IMR-90 (cell line): ENCODE data around the gene RFTN2. TPM values are rescaled to one million over a fixed set of nuclear protein-coding genes. Genes with fewer than 3 reads are reported as not detected.
A peak's percentile ranks its signal among the peaks of the same experiment; 100 is the strongest.

Experiments
- ATAC-seq: fragments of 200-7000 bp; cut with Tn5 transposase; 2 replicates; pipeline ENCODE4 v1.9.1; 2020; ENCODE audit warnings: low read depth, mild to moderate bottlenecking, moderate library complexity
- BruUV-seq: library from RNA; stranded (reverse); fragments of 400-500 nt; replicated peaks from 2 replicates; lab custom pipeline; 2021; lab: Mats Ljungman, UMichigan
- CTCF ChIA-PET: fragments of 300-600 bp; formaldehyde crosslinking; extraction: SDS; loops from one replicate; lab custom pipeline; 2021; ENCODE audit warnings: antibody characterized with exemption; lab: Yijun Ruan, JAX
- POLR2A ChIA-PET: fragments of 300-600 bp; sonication (Branson Sonifier 250); formaldehyde crosslinking; loops from one replicate; lab custom pipeline; 2022; ENCODE audit warnings: antibody characterized with exemption; ENCODE audit not compliant: unreplicated experiment; lab: Charles Lee
- DNase-seq: peaks from one replicate; pipeline ENCODE4 v3.0.0; 2013
- H2AFZ ChIP-seq: replicated peaks from 2 replicates; pipeline ENCODE3; 2013; ENCODE audit warnings: low read length, mild to moderate bottlenecking; ENCODE audit not compliant: poor library complexity
- H2AK5ac ChIP-seq: 2 replicates; pipeline ENCODE4 v1.6.1; 2013; ENCODE audit warnings: low read depth, low read length, inconsistent platforms
- H2AK9ac ChIP-seq: replicated peaks from 2 replicates; pipeline ENCODE3; 2013; ENCODE audit warnings: mild to moderate bottlenecking, low read depth, low read length, moderate library complexity; ENCODE audit not compliant: poor library complexity
- H2BK120ac ChIP-seq: 2 replicates; pipeline ENCODE4 v1.6.1; 2013; ENCODE audit warnings: low read depth, low read length, inconsistent platforms
- H2BK15ac ChIP-seq: 3 replicates; pipeline ENCODE4 v1.6.1; 2013; ENCODE audit warnings: low read depth, low read length, inconsistent platforms
- H2BK20ac ChIP-seq: 2 replicates; pipeline ENCODE4 v1.6.1; 2013; ENCODE audit warnings: low read depth, mild to moderate bottlenecking, inconsistent platforms, low read length, moderate library complexity
- H2BK5ac ChIP-seq: 2 replicates; pipeline ENCODE4 v1.6.1; 2013; ENCODE audit warnings: mild to moderate bottlenecking, low read depth, low read length, inconsistent platforms; ENCODE audit not compliant: poor library complexity, severe bottlenecking
- H3K14ac ChIP-seq: replicated peaks from 2 replicates; pipeline ENCODE4 v1.6.1; 2013; ENCODE audit warnings: low read depth, low read length, inconsistent platforms
- H3K18ac ChIP-seq: 2 replicates; pipeline ENCODE4 v1.6.1; 2013; ENCODE audit warnings: low read depth, low read length, control low read depth
- H3K23ac ChIP-seq: 2 replicates; pipeline ENCODE4 v1.6.1; 2013; ENCODE audit warnings: low read depth, low read length, inconsistent platforms
- H3K27ac ChIP-seq: 2 replicates; pipeline ENCODE4 v1.5.1; 2013; ENCODE audit warnings: mild to moderate bottlenecking, control low read depth, low read length; ENCODE audit not compliant: insufficient read depth
- H3K27me3 ChIP-seq: 2 replicates; pipeline ENCODE4 v1.6.1; 2013; ENCODE audit warnings: low read length; ENCODE audit not compliant: control insufficient read depth, insufficient read depth
- H3K36me3 ChIP-seq: 2 replicates; pipeline ENCODE4 v1.6.1; 2013; ENCODE audit warnings: low read length, mixed read lengths; ENCODE audit not compliant: control insufficient read depth, insufficient read depth
- H3K4ac ChIP-seq: 2 replicates; pipeline ENCODE4 v1.6.1; 2013; ENCODE audit warnings: low read depth, low read length, inconsistent platforms
- H3K4me1 ChIP-seq: 2 replicates; pipeline ENCODE4 v1.6.1; 2013; ENCODE audit warnings: low read length, mixed read lengths; ENCODE audit not compliant: control insufficient read depth, insufficient read depth
- H3K4me2 ChIP-seq: 2 replicates; pipeline ENCODE4 v1.6.1; 2013; ENCODE audit warnings: low read depth, mild to moderate bottlenecking, control low read depth, low read length, moderate library complexity
- H3K4me3 ChIP-seq: 2 replicates; pipeline ENCODE4 v1.5.1; 2013; ENCODE audit warnings: low read depth, mild to moderate bottlenecking, control low read depth, low read length, moderate library complexity; ENCODE audit not compliant: insufficient read depth
- H3K56ac ChIP-seq: 2 replicates; pipeline ENCODE4 v1.6.1; 2013; ENCODE audit warnings: low read length, inconsistent platforms; ENCODE audit not compliant: insufficient read depth; ENCODE audit errors: extremely low read depth
- H3K79me1 ChIP-seq, 2 experiments: 2 replicates each; pipeline ENCODE4 v1.6.1; 2013; ENCODE audit warnings: low read length in 2 of 2, inconsistent platforms in 1 of 2, low read depth in 1 of 2
- H3K9ac ChIP-seq: 2 replicates; pipeline ENCODE4 v1.6.1; 2013; ENCODE audit warnings: low read depth, low read length, control low read depth
- H3K9me1 ChIP-seq: 2 replicates; pipeline ENCODE4 v1.6.1; 2013; ENCODE audit warnings: low read length, inconsistent platforms; ENCODE audit not compliant: insufficient read depth
- H3K9me3 ChIP-seq: 2 replicates; pipeline ENCODE4 v1.6.1; 2013; ENCODE audit warnings: low read length; ENCODE audit not compliant: control insufficient read depth, insufficient read depth
- H4K20me1 ChIP-seq: 2 replicates; pipeline ENCODE4 v1.6.1; 2013; ENCODE audit warnings: low read length, inconsistent platforms; ENCODE audit not compliant: insufficient read depth
- H4K5ac ChIP-seq: 2 replicates; pipeline ENCODE4 v1.6.1; 2013; ENCODE audit warnings: mild to moderate bottlenecking, low read depth, low read length, control low read depth
- H4K8ac ChIP-seq, 2 experiments: 2 replicates each; pipeline ENCODE4 v1.6.1; 2013; ENCODE audit warnings: low read depth in 2 of 2, low read length in 2 of 2, control low read depth in 1 of 2, inconsistent platforms in 1 of 2
- H4K91ac ChIP-seq: 2 replicates; pipeline ENCODE4 v1.6.1; 2013; ENCODE audit warnings: low read depth, low read length, inconsistent platforms; ENCODE audit not compliant: insufficient read depth
- FOS ChIP-seq: fragments of 150-350 bp; IDR thresholded peaks from 2 replicates; pipeline ENCODE4 v1.6.1; 2016; ENCODE audit warnings: low read depth, low read length
- MAZ ChIP-seq: IDR thresholded peaks from 2 replicates; pipeline ENCODE4 v1.6.1; 2012; ENCODE audit warnings: low read depth, mild to moderate bottlenecking, low read length, improper control_type of control experiment, moderate library complexity, borderline replicate concordance
- MXI1 ChIP-seq: IDR thresholded peaks from 2 replicates; pipeline ENCODE4 v1.6.1; 2012; ENCODE audit warnings: low read depth, mild to moderate bottlenecking, low read length, moderate library complexity, borderline replicate concordance
- WGBS, 2 experiments: methylation state at CpG; one replicate each; pipeline versions ENCODE4 v1.1.5 to v1.1.7; 2013; ENCODE audit warnings: missing lambda C conversion rate in 2 of 2; ENCODE audit not compliant: insufficient read length in 1 of 2; ENCODE audit errors: extremely low coverage in 2 of 2; 5-methylcytosine and 5-hydroxymethylcytosine counted together
- dilution Hi-C: fragments of 300-500 bp; cut with HindIII; formaldehyde crosslinking; loops from one replicate; pipeline ENCODE4 v1.14.3; 2018; ENCODE audit warnings: low sequenced_read_pairs; ENCODE audit not compliant: unreplicated experiment
- in situ Hi-C: fragments of 300-500 bp; cut with MboI; formaldehyde crosslinking; loops from 3 replicates; pipeline ENCODE4 v1.14.3; 2019; ENCODE audit warnings: low sequenced_read_pairs, inconsistent platforms, mixed read lengths
- intact Hi-C: fragments of 100-400 bp; cut with micrococcal nuclease; formaldehyde crosslinking; loops from 2 replicates; pipeline ENCODE4 v1.10.0; 2022
- polyA plus RNA-seq, 3 experiments: library from polyadenylated mRNA; depleted of rRNA; stranded (reverse); fragments of >200 nt; gene quantifications; 2 replicates each; pipeline ENCODE4 v1.2.3, GENCODE V29; 2012; ENCODE audit warnings: low replicate concordance in 1 of 3
- total RNA-seq: library from RNA; depleted of rRNA; stranded (reverse); fragments of >200 nt; gene quantifications from 2 replicates; pipeline ENCODE4 v1.2.3, GENCODE V29; 2012

Gene RFTN2
- total and polyA plus RNA-seq, 2 of the 4 experiments (the other 2 are of a cell fraction), result 0.44 to 2.3 TPM

- Histone ChIP-seq H3K23ac (no peak overlapping the region), H3K14ac (0 out of 2 replicates have a peak overlapping the region, but pooled peaks have one; percentile 50), H3K9ac (no peak overlapping the region), H4K5ac (no peak overlapping the region; the same call in 1 of the 2 replicates), H2AFZ (peak overlapping the region; percentile 9), H4K8ac (no peak overlapping the region; a peak in 1 of 4 replicates), H2BK120ac (peak overlapping the region; percentile 77; the same call in 1 of the 2 replicates), H3K4me1 (peaks cover 8% of the 10 kb centered on the region), H2BK20ac (peak overlapping the region; percentile 25; the same call in 1 of the 2 replicates), H2AK9ac (no peak overlapping the region), H3K36me3 (0 out of 2 replicates have a peak, but pooled peaks cover 1% of the 10 kb centered on the region), H3K27ac (no peak overlapping the region), H3K4me3 (no peak overlapping the region), H3K4ac (peak overlapping the region; percentile 54; the same call in 1 of the 2 replicates), H3K9me1 (peaks cover 11% of the 10 kb centered on the region), H3K79me1 (peaks cover 0 to 11% of the 10 kb centered on the region in 2 experiments; a peak in 1 of 4 replicates), H2AK5ac (no peak overlapping the region; the same call in 1 of the 2 replicates), H3K27me3 (no peaks in the 10 kb centered on the region), H3K4me2 (no peak overlapping the region; the same call in 1 of the 2 replicates), H3K9me3 (peaks cover 5% of the 10 kb centered on the region), H2BK5ac (no peak overlapping the region), H2BK15ac (no peak overlapping the region), H4K91ac (peak overlapping the region; percentile 23; the same call in 1 of the 2 replicates), H3K18ac (peak overlapping the region; percentile 76), H4K20me1 (no peaks in the 10 kb centered on the region), H3K56ac (no peak overlapping the region)
- ATAC-seq, result no peak
- WGBS, 2 experiments, result 100% methylated on average over 1 of the region's 3 CpGs; no CpG with 5 or more reads in 1 of the 2 experiments
- dilution Hi-C loops (no loop called here), in situ Hi-C loops (no loop called here), intact Hi-C loops (no loop called here)
- CTCF ChIA-PET, result interaction anchor here (0.6 kb wide), 1 partner anchor 245 kb away, joined by 3 read pairs; no protein-coding TSS in a partner anchor
- POLR2A ChIA-PET, result no interaction called here
- BruUV-seq, result no TSS peak
- no peak for TF ChIP-seq MXI1
- no peak for TF ChIP-seq FOS
- no peak for TF ChIP-seq MAZ
- DNase-seq, result no peak
Observed at GRCh38 chr2:197668296-197668695, 7.1 kb downstream of the RFTN2 start.
